GM23338 (cell line): ENCODE measurements around the gene CYP2C19.

Experiments used
- CREB1 ChIP-seq: fragments of 250-450 bp; sonication (Bioruptor Pico); IDR thresholded peaks from 2 replicates; pipeline ENCODE4 v1.5.0; 2020; ENCODE audit warnings: low read depth, mild to moderate bottlenecking, moderate library complexity
- EZH2 ChIP-seq: fragments of 200-600 bp; sonication (generic); IDR thresholded peaks from one replicate; pipeline ENCODE4 v1.8.0; 2017; ENCODE audit warnings: antibody characterized with exemption, mild to moderate bottlenecking, low read depth; ENCODE audit not compliant: unreplicated experiment
- EZH2phosphoT487 ChIP-seq: fragments of 200-600 bp; sonication (generic); IDR thresholded peaks from one replicate; pipeline ENCODE4 v1.8.1; 2018; ENCODE audit warnings: antibody characterized with exemption; ENCODE audit not compliant: unreplicated experiment
- JUNB ChIP-seq: IDR thresholded peaks from one replicate; pipeline ENCODE4 v1.6.1; 2016; ENCODE audit warnings: antibody characterized with exemption; ENCODE audit not compliant: unreplicated experiment
- POLR2AphosphoS5 ChIP-seq: IDR thresholded peaks from 2 replicates; pipeline ENCODE4 v1.6.1; 2016; ENCODE audit warnings: antibody characterized with exemption, low read depth
- STAT1 ChIP-seq: IDR thresholded peaks from one replicate; pipeline ENCODE4 v1.6.1; 2016; ENCODE audit warnings: antibody characterized with exemption; ENCODE audit not compliant: unreplicated experiment
- ZNF114 ChIP-seq: fragments of 250-450 bp; sonication (Bioruptor Pico); IDR thresholded peaks from 2 replicates; pipeline ENCODE4 v1.5.0; 2020; ENCODE audit warnings: mild to moderate bottlenecking, moderate library complexity
- ZNF331 ChIP-seq: fragments of 250-450 bp; sonication (Bioruptor Pico); IDR thresholded peaks from 2 replicates; pipeline ENCODE4 v1.5.0; 2020; ENCODE audit warnings: low read depth, mild to moderate bottlenecking, moderate library complexity
- TF ChIP-seq, protein P1 (sequence below), 2 experiments: fragments of 200-600 bp in 1 of 2; sonication (generic) in 1 of 2; conservative IDR thresholded peaks; 2 replicates each; pipeline versions ENCODE4 v1.5.1 to v1.6.1; 2016 to 2017; ENCODE audit warnings: antibody characterized with exemption in 2 of 2, low read depth in 2 of 2, mild to moderate bottlenecking in 2 of 2, moderate library complexity in 1 of 2

DNA sequence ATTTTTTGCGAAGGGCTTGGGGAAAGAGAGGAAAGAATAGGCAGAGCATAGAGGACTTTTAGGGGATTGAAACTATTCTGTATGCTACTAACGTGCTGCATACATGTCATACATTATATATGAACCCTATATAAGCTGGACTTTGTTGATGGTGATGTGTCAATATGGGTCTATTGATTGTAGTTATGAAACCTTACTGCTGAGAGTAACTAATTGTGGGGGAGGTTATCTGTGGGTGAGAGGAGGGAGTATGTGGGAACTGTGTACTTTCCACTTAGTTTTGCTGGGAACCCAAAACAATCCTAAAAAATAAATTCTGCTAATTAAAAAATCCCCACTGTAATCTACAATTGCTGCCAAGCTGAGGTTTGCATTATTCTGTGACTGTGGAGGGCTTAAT lies 15.3 kb upstream of the CYP2C19 start:
- TF ChIP-seq, protein P1, sequence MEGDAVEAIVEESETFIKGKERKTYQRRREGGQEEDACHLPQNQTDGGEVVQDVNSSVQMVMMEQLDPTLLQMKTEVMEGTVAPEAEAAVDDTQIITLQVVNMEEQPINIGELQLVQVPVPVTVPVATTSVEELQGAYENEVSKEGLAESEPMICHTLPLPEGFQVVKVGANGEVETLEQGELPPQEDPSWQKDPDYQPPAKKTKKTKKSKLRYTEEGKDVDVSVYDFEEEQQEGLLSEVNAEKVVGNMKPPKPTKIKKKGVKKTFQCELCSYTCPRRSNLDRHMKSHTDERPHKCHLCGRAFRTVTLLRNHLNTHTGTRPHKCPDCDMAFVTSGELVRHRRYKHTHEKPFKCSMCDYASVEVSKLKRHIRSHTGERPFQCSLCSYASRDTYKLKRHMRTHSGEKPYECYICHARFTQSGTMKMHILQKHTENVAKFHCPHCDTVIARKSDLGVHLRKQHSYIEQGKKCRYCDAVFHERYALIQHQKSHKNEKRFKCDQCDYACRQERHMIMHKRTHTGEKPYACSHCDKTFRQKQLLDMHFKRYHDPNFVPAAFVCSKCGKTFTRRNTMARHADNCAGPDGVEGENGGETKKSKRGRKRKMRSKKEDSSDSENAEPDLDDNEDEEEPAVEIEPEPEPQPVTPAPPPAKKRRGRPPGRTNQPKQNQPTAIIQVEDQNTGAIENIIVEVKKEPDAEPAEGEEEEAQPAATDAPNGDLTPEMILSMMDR (conservative IDR thresholded peaks at IDR 0.05; ENCODE audit: low read depth in 2 of 2): no peak
- TF ChIP-seq EZH2phosphoT487 (no peak), EZH2 (no peak), POLR2AphosphoS5 (no peak), ZNF114 (CRISPR knock-in tag) (no peak), JUNB (no peak), CREB1 (CRISPR knock-in tag) (no peak), ZNF331 (CRISPR knock-in tag) (no peak), STAT1 (no peak)
